ENCODE measurements around the gene TMC3.
"Not testable (repeated sequence)": the region's sequence is repeated elsewhere in the genome, so short reads cannot be mapped to it uniquely, and the experiment has no call there.

Gene TMC3

GRCh38 chr15:81343371-81343770 lies 30.6 kb downstream of the TMC3 start:
- no peak for DNase-seq

DNA sequence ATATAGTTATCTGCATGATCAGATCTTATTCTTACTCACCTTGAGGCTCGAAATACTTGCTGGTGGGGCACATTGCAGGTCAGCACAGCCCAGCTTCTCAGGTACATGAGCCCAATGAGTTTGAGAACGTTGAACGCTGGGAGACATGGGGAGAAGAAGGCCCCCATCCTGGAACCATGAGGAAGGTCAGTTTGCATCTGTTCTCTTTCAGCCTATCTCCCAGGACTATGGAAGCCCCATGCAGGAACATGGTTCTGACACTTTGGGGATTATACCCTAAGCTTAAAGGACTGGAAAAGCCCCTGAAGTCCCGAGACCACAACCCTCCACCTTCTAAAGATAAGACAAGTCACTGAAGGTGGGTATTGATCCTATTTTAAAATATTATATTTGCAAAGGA lies 32.7 kb downstream of the TMC3 start:
- DNase-seq, result no peak

DNA sequence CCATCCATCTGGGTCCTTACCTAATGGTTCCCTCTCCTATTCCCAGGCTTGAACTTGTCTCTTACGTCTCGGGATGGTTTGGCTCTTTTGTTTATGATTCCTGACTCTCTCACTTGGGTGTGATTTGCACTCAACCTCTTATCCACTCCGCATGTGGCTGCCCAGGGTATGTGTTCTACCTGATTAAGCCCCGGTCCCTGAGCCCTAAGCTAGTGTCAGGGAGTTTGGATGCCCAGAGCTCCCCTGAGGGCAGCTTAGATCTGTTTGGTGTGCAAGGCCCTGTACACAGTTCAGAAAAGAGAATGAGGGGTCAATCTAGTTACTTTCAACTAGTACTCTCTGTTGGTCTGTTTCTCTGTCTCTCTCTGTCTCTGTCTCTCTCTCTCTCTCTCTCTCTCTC lies 34.2 kb downstream of the TMC3 start:
- DNase-seq, result no peak

DNA sequence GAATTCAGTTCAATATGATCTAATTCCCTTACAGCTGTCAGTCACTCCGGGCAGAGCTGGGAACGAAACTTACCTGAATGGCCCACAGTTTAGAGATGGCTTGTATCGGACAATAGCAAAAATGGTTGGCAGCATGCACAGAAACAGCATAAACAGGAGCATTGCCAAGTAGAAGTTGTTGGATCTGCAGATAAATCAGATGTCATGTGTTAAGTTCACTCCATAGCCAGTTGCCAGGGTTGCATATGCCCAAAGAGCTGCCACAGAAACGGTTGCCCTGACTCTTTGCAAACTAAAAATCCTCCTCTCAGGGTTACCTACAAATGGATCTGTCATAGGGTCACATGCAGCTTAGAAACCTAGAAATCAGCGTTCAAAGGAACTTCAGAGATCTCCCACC lies 34.7 kb downstream of the TMC3 start:
- no peak for DNase-seq

- no peak for DNase-seq
Observed at GRCh38 chr15:81338170-81339007, 35.6 kb downstream of the TMC3 start.

- DNase-seq, result no peak
Observed at GRCh38 chr15:81337713-81338157, 36.3 kb downstream of the TMC3 start.

DNA sequence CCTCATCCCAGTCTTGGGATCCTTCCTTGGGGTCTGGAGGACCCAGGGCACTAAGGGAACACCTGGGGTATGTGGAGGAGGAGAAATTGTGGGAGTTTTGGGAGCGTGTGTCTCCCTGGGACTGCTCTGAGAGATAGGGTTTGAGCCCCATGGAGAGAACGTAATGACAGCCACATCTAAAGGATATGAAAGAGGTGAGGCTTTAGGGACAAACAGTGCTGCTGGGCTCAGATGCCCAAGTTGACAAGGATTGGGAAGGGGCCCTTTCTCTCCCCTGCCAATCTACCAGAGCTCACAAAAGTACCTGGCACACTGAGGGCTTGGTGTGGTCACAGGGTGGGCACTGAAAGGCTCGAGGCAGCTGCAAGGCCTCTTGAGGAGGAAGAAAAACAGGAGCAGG lies 36.8 kb downstream of the TMC3 start:
- DNase-seq, result no peak

DNA sequence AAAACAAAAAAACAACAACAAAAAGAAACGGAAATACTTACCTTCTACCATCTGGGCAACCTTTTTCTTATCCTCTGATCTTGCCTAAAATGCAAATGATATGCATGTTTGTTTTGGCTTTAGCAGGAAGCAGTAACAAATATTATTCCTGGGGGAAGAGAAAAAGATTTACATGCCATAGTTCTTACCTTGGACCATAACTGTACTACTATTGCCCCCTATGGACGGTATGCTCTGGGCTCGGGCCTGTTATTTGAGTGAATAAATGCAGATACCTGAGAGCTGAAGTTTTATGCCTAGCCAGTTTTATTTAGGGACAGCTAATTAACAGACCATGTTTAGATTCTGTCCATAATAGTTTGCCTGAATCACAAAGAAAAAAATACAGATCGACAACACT lies 37.4 kb downstream of the TMC3 start:
- DNase-seq, result peak; percentile 74

DNA sequence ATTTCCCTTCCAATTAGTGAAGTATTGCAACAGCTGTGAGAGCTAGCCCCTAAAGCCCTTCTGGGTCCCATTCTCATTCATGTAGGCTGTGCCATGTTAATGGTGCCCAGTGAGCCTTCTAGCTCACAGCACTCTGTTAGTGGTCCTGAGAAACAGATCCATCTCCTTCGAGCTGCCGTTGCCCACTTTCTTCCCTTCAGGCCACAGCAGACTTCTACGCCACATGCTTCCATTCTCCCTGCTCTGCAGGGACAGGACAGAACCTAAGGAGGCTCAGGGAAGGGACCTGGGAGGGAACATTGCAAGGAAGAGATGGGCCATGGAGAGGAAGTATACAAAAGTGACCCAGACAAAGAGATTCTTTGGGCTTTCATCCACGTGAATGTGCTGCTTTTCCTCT lies 38.4 kb downstream of the TMC3 start:
- DNase-seq, result no peak

DNA sequence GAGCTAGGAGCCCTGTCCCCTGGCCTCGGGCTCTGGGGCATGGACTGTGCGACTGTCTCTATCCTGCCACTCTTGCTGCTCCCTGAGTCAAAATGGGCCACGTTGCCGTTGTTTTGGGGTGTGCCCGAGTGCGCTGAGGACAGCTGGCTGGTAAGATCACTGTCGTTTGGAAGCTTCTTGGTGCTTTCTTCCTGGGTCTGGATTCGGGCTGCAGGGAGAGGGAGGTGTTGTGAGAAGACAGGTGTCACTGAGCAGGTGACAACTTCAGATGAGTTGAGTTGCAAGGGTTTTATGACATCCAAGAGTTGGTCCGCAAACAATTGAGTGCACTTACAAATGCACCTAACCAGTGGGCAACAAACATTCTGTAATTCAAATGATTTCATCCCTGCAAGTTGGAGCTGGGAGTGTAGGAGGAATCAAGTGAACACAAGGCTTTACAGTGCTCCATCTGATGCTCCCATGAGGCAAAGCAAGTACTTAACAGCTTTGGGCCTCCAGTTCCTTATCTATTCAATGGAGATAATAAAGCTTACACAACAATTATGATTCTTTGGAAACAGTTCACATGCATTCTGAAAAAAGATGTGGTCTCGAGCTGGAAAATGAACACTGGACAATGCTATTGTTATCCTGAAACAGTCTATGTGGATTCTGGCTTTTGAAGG lies 39.1 kb downstream of the TMC3 start:
- DNase-seq, result no peak

DNA sequence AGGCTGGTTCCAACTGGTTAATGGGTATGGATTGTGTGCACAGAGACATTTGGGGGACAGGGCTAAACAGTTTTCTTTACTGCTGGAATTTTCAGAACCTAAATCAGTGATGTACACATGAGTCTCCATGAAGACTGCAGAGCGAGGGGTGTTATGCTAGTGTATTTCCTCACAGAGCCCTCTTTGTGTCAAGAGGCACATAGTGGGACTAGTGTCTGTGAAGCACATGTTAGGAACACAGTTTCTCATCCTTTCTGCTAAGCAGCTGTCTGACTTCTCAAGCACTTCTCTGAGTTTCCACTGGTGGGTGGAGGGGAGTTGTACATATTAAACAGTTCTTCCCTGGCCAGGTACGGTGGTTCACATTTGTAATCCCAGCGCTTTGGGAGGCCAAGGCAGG lies 40.6 kb downstream of the TMC3 start:
- no peak for DNase-seq

DNA sequence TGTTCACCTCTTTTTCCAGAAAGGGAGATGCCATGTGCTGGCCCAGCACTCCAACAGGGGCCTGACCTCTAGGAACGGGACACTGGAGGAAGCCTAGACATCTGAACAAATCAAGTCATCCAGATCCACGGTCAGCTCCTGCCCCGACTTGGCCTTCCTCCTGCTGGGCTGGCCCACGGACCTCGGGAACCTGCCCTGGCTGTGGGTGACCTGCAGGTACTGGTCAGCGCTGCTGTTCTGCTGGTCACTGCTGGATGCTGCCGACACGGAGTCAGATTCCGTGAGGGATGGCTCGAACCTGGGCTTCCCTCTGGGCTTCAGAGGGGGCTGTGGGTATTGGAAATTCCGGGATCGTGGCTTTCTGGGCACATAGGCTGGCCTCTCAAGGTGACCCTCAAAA lies 41.7 kb downstream of the TMC3 start:
- no peak for DNase-seq

GRCh38 chr15:81331600-81331999 lies 42.4 kb downstream of the TMC3 start:
- DNase-seq, result no peak

DNA sequence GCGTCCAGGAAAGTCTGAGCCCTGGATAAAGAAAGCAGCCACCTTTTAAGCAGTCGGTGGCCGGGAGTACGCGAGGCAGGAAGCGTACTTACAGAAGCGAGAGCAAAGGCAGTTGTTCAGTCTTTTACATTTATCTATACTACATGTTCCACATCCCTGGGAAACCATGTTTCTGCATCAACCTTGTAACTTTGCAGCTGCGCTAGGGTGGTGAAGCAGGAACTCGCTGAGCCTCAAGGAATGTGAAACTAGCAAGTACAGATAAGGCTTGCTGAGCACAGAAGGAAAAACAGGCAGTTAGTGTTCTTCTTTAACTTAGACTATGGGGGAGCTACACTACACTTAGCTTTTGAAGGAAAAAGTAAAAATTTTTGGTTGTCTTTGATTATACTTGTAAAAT lies 42.9 kb downstream of the TMC3 start:
- not testable (repeated sequence) for DNase-seq

GRCh38 chr15:81330366-81331090 lies 43.5 kb downstream of the TMC3 start:
- no peak for DNase-seq

DNA sequence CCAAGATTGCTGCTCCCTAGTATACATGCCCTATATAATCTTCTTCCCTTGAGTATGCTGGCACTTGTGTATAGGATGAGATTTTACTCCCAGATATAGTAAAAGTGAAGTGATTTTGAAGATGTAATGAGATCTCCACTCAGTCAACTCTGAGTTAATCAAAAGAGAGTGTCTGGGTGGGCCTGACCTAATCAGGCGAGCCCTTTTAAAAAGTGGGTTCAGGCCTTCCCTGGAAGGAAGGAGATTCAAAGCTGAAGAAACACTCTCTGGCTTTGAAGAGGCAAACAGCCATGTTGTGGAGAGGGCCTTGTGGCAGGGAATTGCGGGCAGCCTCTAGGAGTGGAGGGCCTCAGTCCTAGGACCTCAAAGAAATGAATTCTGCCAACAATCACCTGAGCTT lies 44.6 kb downstream of the TMC3 start:
- DNase-seq, result no peak

DNA sequence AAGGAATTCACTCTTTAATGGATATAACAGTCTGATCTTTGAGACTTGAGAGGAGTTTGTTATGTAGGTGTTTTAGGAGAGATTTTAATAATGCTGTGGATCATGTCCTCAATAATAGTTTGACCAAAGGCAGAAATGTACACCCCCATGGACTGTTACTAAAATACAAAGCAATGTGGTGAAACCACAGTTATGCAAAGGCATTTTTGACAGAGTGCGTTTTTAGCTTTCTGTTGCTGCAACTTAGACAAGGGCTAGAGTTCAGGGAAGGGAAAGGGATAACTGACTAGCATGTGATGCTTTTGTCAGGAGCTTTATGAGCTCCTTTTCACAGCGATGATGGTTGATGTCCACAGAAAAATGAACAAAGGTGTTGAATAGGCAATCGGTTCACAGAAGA lies 46.5 kb downstream of the TMC3 start:
- DNase-seq, result no peak

DNA sequence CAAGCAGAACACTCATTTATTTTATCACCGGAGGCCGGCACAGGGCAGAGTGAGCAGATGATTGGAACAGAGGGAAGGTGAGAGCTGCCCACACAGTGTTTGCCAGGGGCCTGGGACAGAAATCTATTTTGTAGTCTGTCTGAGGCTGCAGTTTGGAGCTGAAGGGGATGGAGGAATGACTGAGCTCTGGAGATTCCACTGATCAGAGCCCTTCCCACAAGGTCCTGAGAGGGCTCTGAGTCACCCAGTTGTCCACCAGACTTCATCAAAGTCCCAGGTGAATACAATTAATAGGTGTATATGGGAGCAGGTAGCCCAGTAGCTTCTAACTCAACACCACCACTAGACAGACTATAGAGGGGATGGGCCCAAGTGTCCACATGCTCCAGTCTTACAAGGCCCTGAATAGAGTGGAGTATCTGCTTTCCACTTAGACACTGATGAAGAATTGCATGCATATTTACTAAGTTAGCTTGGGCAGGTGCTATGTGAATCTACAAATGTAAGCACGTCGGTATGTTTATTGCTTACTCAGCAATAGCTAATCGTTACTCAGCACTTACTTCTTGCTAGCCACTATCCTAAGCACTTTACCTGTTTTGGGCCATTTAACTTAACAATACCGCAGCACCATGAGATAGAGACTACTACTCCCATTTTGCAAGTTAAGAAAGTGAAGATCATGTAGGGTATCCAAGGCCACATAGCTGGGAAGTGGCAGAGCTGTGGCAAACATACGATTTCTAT lies 47.4 kb downstream of the TMC3 start:
- no peak for DNase-seq

- DNase-seq, result peak; percentile 98
Observed at GRCh38 chr15:81323944-81324881, 49.8 kb downstream of the TMC3 start, which contains the start of gene STARD5. Gene STARD5, minus strand, starts transcription at chr15:81324141. Its CDS starts 42 bp downstream, at chr15:81324099.

DNA sequence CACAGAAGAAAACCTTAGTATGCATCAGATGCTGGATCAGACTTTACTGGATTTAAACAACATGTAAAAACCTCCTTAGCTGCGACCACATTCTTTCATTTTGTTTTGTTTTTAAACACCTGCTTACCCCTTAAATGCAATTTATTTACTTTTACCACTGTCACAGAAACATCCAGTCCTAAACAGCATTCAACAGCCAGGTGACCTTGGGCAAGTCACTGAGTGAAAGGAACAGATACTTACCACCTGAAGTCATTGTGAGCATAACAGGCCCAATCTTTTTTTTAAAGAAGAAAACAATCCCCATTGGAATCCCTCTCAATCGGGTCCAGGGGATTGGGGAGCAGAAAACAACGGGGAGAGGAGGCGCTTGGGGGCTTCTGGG lies 50.5 kb downstream of the TMC3 start:
- no peak for DNase-seq

GRCh38 chr15:81322676-81323253 lies 51.2 kb downstream of the TMC3 start:
- peak; percentile 59 for DNase-seq
